Fibroblast of pulmonary artery (primary cell): ENCODE data around the gene RET.

Experiments
- DNase-seq: peaks from one replicate; pipeline ENCODE4 v3.0.0-alpha.2; 2010; ENCODE audit warnings: low read depth
- H3K4me3 ChIP-seq: replicated peaks from 2 replicates; pipeline ENCODE4 v1.5.1; 2011; ENCODE audit warnings: low read depth, mild to moderate bottlenecking, control low read depth, low read length, moderate library complexity
- CTCF ChIP-seq: IDR thresholded peaks from 2 replicates; pipeline ENCODE4 v1.5.1; 2011; ENCODE audit warnings: mild to moderate bottlenecking, control low read depth, low read length, inconsistent platforms; ENCODE audit errors: missing control alignments

RET gene

GRCh38 chr10:43044448-43044921 lies 32.4 kb upstream of the RET start:
- no peak for TF ChIP-seq CTCF
- DNase-seq = no peak
- H3K4me3 ChIP-seq = no peak overlapping the region

DNA sequence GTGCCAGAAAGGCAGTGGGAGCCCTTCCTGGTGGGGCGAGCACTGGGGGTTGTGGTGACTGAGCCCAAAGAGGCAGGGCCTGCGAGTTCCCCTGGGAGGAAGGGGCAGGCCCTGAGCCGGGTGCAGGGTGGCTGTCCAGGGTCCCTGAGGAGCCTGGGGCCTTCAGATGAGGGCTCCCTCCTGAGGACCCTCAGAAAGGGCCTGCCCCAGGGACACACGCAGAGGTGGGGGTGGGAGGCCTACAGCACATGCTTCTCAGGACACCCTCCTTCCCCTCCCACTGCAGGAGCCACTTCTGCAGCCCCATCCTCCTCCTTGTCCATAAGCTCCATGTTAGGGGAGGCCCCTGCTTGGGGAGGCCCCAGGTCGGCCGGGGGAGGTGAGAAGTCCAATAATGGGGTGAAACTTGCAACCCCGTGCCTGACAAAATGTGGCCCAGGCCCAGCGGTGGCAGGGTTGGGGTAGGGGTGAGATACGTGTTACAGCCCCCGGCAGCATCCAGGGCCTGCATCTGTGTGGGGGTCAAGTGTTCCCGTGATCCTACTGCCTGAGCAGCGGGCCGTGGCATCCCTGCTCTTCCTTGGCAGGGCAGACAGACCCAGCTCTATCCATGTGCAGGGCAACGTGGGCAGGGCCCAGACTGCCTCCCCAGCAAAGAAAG lies 31.8 kb upstream of the RET start:
- no peak for TF ChIP-seq CTCF
- DNase-seq = no peak

DNA sequence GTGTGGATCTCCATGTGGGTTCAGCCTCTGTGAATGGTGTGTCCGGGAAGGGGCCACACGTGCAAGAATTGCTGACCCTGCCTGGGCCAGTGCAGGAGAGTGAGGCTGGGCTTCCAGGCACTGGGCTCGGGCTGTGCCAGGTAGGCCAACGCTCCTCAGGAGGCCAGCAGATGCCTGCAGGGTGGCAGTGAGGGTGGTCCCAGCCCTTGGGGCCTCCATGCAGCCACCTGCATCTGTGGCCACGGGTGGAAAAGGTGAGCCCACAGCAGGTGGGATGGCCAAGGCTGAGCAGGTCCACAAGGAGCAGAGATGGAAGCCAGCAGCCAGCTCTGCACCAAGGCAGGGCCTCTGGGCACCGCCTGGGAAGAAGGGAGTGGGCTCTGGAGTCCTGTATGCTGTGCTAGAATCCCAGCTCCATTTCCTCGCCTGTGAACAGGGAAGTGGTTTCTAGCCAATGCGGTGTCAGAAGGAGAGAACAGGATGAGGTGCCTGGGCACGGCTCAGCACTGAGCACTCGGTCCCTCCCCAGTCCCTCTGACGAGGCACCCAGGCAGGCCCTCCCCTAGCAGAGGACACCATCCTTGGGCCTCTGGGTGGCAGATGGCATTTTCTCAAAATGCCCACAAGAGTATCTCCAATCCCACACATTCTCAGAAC lies 31.1 kb upstream of the RET start:
- no peak overlapping the region for H3K4me3 ChIP-seq
- no peak for TF ChIP-seq CTCF
- DNase-seq = no peak

More for the DNA sequence above, 31.8 kb upstream of the RET start:
- H3K4me3 ChIP-seq = no peak overlapping the region

- H3K4me3 ChIP-seq = no peak overlapping the region
- TF ChIP-seq CTCF = no peak
- no peak for DNase-seq
These were observed 30.4 kb upstream of the RET start for GRCh38 chr10:43046288-43046991.

GRCh38 chr10:43047288-43047970 lies 29.4 kb upstream of the RET start:
- H3K4me3 ChIP-seq = no peak overlapping the region
- TF ChIP-seq CTCF = no peak
- no peak for DNase-seq

DNA sequence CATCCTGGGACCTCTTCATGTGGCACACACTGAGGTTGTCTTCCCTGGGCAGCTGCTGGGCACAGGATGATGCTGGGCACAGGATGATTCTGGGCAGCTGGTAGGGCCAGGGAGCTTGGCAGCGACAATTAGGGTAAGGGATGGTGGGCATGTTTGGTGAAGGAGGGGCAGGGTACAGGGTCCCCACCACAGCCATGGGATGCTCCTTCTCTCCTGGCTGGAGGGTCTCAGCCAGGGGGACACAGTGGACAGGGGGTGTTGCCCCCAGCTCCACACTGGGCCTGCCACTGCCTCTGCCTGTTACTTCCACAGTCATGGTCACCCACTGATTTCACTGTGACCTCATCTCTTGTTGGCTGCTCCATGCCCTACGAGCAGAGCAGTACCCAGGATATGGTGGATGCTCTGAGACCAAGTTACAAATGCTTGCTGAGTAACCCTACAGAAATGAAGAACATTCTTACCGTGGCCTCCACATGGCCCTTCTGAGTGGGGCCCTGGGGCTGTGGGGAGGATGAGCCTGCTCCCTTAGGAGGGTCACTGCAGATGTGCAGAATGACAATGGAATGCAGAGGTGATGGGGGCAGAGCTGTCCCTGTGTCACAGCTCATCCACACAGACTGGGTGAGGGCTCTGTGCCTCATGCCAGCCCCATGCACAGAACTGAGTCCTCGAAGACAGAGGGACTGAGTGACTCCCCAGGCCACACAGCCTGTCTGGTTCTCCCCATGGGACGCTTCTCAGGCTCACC lies 28.4 kb upstream of the RET start:
- no peak overlapping the region for H3K4me3 ChIP-seq
- no peak for TF ChIP-seq CTCF
- no peak for DNase-seq
